RPMI7951 (cell line): Measurements from ENCODE around the gene BST1. TPM values are rescaled to one million over a fixed set of nuclear protein-coding genes. Genes with fewer than 3 reads are reported as not detected.

ENCODE experiments used
- DNase-seq: peaks from one replicate; pipeline ENCODE4 v3.0.0-alpha.2; 2012; ENCODE audit warnings: low read depth
- total RNA-seq: library from RNA; depleted of rRNA; stranded (reverse); fragments of >200 nt; shearing (Covaris generic); gene quantifications from 2 replicates; pipeline ENCODE4 v1.2.3, GENCODE V29; 2014; rRNA removed

The BST1 gene, protein sequence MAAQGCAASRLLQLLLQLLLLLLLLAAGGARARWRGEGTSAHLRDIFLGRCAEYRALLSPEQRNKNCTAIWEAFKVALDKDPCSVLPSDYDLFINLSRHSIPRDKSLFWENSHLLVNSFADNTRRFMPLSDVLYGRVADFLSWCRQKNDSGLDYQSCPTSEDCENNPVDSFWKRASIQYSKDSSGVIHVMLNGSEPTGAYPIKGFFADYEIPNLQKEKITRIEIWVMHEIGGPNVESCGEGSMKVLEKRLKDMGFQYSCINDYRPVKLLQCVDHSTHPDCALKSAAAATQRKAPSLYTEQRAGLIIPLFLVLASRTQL
- total RNA-seq: 15.3 and 21.2 TPM in 2 replicates

DNA sequence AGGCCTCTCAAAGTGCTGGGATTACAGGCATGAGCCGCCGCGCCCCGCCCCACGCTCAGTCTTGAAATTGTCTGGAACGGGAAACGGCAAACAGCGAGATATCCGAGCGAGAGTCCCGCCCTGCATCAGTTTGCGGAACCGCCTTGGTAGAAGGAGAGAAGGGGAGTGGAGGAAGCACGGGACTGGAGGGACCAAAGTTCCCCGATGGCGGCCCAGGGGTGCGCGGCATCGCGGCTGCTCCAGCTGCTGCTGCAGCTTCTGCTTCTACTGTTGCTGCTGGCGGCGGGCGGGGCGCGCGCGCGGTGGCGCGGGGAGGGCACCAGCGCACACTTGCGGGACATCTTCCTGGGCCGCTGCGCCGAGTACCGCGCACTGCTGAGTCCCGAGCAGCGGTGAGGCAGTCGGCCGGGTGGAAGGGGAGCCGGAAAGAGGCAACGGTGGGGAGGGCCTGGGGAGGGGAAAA is at the start of gene BST1:
TSS of gene BST1 (plus strand) at position 125 of the 463 bp plus-strand sequence. CDS start at position 205, 80 bp downstream.
- peak; percentile 65 for DNase-seq

DNA sequence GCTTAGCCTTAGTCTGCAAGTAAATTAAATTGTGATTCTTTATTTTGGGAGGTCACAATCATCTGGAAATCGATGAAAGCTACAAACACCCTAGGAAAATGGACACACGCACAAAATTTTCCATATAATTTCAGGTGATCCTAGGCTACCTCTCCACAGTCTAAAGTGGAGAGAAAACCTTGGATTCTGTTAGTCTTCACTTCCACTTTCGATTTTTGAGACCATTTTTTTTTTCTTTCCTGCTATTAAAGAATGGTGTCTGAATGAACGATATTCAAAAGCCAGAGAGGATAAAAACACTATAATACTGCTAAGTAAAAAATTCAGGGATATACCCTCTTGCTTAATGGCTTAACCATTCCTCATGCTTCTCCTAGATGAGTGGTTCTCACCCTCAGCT is 49.4 kb upstream of the BST1 start:
- peak; percentile 19 for DNase-seq

DNA sequence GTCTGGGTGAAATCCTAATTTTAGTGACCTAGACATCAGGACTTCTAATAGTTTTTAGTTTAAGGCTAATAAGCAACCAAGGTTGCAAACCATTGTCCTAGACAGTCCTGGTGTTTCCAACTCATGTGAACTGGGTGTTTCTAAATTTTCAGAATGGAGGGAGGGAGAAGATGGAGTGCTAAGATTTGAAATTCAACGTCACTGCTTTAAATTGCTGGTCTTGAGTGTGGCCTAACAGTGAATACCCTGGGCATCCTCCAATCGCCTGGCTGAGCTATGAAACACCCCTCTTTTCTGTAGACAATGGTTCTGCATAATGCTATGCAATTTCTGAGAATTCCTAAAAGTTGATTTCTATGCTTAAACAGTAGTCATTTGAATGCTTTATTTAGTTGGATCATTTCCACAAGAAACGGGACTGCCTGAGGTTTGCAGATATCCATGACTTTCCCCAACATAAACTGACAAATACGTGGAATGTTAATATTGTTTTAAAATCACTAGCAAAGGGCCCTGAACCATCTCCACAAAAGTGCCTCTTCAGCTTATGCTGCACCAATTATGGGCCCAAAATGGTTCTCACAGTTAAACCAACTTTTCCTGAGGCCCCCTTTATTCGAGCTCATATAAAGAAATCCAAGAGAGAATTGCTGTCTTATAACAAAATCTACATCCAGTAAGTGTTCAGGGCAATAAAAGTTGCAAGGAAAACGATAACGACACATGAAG is 48.8 kb upstream of the BST1 start:
- DNase-seq: peak; percentile 69

DNA sequence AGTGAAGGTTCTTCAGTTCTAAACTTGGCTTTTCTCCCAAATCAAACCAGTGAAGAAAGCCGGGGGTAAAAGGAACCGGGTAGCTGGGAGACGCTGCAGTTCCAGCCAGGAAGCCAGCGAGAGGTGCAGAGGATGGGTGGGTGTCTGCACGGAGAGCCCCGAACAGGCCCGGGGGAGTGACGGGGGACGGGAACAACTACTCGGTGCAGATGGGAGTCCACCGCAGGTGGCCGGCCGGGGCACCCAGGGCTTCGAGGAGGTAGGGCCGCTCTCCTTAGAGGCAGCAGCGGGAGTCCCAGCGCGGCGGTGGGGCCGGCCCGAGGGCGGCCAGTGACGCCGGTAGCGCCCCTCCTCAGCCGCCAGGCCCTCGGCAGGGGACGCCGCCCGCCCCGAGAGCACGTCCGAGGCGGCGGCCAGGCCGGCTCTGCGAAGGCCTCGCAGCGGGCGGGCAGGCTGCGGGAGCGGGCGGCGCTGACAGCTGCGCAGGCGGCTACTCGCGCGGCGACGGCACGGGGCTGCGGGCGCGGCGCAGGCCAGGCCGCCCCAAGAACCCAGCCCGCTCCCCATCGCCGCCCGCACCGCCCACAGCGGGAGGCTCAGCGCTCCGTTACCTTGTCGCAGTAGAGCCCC is 48.2 kb upstream of the BST1 start:
- DNase-seq: peak; percentile 47

DNA sequence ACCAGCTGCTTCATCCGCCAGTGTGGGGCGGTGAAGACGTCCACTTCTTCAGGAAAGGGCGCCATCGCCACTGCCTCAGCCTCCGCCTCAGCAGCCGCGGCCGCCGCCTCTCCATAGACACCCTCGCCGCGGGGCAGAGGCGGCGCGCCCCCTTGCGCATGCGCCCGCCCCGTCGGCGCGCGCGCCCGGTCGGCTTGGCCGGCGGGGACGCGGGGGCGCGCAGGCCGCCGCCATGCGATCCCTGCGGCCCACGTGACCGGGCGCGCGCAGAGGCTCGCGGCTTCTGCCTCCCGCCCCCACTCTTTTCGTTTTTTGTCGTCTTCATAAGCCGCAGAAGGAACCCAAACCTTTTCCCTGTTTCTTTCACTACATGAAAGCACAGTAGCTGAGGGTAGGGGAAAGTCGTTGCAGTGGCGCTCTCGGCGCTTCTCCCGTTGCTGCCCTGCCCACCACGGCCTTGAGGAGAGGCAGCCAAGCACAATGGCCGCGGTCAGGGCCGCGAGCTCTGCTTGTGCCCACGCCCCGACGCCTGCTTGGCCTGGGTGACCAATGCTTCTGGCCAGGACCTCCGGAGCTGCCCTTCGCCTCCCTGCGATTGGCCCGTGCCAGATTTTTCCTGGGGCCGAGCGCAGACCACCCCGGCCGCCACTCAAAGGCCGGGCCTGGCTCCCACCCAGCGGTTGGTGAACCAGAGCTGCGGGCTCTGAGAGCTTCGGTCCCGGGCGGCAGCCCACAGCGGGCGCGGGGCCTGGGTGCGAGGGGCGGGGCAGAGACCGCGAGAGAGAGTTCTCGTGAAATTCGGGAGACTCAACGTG is 47.4 kb upstream of the BST1 start, which contains the start of gene FBXL5:
TSS of gene FBXL5 (minus strand) at position 135 of the 815 bp plus-strand sequence. CDS start at position 65, 70 bp downstream.
- DNase-seq: peak; percentile 82

DNA sequence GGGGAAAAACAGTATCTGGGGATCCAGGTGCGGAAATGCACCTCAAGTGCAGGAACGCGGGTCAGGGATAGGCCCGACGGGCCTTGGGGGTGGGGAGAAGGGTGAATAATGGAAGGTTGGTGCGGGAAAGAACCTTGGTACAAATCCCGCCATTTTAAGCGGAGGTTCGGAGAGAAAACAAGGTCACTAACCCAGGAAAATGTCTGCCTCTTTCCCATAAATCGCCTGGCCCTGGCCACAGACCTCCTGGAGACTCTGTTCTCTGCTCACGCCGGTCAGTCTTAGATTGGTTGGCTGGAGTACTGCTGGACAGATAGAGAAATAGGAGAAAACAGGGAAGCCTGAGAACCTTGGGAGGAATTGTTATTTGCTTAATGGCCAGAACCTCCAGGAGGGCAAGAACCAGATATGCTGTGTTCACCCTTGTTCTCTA is 46.8 kb upstream of the BST1 start:
- peak; percentile 62 for DNase-seq

DNA sequence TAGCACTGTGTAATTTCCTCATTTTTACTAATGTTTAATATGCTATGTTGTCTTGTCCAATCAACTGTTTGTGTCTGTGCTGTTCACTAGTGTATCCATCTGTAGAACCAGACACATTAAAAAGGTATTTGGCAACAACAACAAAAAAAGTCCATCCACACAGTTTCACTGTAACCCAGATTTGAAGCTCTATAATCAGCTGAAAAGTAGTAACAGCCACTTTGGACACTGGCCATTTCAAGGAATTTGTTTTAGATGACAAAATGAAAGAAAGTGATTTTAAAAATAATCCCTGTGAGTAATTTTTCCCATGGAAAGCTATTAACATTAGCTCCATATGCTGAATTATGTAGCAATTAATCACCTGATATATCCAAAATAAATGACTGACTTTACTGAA is 45.5 kb upstream of the BST1 start:
- DNase-seq: no peak

DNA sequence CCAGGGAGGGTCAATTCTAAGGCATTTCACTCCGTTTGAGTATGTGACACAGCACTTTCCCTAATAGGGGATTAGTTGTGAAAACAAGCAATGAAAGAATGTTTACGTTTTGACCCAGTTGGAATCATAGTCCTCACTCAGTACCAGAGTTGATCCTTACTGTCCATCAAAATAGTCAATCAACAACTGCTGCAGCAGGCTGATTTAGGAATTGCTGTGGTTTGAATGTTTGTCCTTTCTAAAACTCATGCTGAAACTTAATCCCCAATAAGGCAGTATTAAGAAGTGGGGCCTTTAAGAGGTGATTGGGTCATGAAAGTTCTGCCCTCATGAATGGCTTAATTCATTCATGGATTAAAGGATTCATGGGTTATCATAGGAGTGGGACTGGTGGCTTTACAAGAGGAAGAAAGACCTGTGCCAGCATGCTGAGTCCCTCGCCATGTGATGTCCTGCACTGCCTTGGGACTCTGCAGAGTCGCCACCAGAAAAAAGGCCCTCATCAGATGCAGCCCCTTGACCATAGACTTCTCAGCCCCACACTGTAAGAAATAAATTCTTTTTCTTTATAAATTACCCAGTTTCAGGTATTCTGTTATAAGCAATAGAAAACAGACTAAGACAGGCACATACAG is 44.6 kb upstream of the BST1 start:
- DNase-seq: no peak

DNA sequence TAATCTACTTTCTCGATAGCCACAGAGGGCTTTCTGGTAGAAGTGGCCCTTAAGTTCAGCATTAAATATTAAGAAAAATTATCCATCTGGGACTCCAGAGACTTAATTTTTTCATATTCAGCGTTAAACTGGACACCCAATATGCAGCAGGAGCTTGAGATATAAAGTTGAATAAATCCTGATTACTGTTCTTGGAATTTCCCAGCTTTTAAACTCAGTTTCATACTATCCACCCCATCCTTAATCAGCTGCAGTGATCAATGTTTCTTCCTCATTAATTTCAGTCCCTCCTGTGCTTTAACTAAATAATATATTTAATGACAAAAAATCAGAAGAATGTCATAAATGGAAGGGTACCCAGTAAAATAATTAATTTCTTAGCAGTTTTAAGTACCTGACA is 44.1 kb upstream of the BST1 start:
- no peak for DNase-seq

DNA sequence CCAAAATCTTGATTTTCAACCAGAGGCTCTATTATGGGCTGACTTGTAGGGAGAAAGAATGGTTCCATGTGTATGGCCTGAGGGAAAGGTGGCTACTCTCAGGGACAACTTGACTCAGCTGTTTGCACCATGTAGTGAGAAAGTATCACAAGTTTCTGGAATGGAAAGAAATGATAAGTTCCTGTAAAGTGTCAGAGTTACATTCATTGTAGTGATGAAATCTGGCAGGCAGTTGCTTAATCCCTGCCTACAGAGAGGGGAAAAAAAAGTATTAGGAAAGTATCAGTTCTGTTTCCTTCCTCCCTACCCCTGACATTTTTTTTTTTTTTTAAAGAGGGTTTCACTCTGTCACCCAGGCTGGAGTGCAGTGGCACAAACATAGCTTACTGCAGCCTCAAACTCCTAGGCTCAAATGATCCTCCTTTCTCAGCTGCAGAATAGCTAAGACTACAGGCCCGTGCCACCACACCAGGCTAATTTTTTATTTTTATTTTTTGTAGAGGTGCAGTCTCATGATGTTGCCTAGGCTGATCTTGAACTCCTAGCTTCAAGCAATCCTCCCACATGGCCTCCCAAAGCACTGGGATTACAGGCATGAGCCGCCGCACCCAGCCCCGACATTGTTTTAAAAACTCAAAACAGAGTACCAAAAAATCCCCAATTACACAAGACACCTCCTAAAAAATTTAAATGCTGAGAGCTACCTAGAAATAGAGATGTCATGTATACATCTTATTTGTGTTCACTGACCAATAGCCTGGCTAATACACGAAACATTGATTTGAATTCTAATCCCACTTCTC is 42.9 kb upstream of the BST1 start:
- DNase-seq: peak; percentile 37

DNA sequence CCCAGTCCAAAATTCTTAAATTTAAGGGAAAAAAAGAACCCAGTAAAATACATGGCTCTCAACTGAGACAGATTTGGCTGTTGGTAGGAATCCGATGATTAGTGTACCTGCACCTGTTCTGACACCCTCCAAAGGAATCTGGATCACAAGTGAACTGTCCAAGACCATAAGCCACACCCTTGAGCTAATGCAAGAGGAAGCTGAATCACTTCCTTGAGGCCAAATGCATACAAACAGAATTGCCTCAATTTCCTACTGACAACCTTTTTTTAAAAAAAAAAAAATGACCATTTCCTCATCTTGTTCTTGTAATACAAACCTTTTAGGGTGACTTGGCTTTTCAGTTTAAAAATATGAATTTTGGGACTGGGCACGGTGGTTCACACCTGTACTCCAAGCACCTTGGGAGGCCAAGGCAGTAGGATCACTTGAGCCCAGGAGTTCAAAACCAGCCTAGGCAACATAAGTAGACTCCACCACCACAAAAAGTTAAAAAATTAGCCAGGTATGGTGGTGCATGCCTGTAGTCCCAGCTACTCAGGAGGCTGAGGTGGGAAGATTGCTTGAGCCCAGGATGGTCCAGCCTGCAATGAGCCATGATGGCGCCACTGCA is 37.0 kb upstream of the BST1 start:
- peak; percentile 53 for DNase-seq

DNA sequence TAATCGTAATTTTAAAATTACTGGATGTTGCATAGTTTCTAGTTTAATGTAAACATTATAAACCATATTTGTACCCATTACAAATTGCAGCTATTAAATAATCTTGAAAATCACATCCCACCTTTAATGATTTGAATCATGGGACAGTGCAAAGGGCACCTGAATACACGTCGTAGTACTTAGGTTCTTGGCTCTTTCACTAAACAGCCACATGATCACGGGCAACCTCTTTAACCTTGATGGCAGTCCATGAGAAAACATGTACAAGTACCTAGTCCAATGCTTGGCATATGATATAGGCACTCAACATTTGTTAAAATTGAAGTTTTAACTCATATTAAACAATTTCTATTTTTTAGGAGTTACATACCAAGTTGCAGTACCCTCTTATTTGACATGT is 35.9 kb upstream of the BST1 start:
- DNase-seq: no peak

DNA sequence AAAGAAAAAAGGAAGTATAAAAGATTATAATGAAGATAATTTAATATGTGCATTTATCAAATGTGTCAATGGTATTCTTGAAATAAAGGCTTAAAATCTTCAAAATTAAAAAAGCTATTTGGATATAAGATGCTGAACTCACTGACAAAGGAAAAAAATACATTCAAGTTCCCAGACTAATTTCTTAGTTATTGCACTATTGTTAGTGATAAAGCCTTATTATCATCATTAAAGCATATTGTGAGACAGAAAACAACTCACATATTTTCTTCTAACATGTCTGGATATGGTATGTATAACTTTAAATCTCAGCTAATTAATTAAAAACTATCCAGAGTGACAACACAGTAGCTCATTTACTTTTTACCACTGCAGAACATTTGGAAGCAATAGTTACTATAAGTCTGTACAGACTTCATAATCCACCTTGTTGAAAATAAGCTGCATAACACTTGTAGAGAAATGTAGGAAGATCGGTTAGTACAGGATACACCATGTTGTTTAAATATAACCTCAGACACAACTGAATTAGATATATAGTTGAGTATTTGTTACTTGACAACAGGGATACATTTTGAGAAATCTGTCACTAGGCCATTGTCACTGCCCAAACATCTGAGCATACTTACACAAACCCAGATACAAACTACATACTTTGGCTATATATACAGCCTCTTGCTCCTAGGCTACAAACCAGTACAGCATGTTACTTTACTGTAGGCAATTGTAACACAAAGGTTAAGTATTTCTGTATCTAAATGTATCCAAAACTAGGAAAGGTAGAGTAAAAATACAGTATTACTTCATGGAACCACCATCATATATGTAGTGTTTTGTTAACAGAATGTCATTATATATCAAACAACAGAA is 34.1 kb upstream of the BST1 start:
- no peak for DNase-seq

DNA sequence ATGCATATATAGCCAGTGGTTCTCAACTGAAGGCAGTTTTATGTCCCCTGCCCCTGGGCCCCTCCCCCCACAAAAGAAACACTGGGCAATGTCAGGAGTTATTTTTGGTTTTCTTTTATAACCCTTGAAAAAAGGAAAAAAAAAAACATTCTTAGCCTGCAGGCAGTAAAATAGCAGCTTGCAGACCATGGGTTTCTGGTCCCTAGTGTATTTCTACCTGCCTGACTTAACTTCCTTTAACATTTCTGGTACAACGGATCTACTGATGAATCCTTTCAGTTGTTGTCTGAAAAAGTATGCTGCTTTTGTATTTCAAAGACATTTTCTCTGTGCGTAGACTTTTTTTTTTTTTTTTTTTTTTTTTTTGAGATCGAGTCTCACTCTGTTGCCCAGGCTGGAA is 32.3 kb upstream of the BST1 start:
- DNase-seq: no peak

DNA sequence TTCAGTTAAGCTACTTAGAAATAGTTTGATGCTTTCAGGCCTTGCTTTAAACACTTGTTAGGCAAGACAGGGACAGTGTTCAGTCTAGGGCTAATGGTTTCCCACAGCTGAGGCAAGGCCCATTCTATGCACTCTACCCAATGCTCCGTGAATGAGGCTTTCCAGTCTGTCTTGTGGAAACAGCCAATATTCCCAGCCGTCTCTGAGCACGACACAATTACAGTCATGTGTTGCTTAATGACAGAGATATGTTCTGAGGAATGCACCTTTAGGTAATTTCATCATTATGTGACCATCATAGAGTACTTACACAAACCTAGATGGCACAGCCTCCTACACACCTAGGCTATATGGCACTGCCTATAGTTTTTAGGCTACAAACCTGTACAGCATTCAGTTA is 30.8 kb upstream of the BST1 start:
- DNase-seq: no peak

DNA sequence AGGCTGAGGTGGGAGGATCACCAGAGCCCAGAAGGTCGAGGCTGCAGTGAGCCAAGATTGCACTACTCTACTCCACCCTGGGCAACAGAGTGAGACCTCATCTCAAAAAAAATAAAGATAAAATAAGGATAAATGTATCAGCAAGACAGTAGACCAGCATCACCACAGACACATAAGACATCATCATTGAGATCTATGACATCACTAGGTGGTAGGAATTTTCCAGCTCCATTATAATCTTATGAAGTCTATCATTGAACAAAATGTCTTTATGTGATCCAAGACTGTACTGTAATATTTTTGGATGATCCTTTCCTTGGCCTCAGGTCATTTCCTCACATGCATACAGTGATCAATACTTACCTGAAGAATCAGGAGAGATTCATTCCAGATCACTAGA is 29.5 kb upstream of the BST1 start:
- no peak for DNase-seq

DNA sequence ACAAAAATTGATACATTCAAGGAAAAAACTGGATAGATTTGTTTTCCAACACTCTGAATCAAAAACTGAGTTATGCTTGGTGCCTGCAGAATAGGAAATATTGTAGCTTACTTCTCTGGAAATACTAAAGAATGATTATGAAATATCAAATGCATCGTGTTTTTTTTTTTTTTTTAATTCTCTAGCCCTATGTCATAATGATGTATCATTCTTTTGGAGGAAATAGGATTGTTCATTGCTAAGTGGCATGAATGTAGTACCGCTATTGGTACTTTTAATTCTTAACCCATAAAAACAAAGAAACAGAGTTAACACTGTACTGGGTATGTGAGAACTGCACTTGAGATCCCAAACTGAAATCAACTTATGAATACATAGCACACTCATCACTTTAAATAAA is 28.8 kb upstream of the BST1 start:
- no peak for DNase-seq

DNA sequence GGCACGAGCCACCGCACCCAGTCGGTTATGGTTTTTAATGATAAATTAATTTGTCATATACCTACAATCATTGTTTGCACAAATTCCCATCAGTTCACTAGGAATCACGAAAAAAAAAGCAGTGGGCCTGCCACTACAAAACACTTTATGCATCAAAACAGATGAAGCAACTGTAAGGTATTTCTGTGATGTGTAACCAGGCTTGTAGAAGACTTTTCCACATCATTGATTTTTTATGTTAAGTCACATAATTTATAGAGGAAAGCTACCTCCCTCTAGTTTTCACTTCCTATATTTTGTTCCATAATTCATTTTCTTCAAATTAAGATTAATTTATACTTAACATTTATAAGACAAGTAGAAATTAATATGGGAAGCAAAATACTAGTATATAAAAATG is 27.9 kb upstream of the BST1 start:
- no peak for DNase-seq

DNA sequence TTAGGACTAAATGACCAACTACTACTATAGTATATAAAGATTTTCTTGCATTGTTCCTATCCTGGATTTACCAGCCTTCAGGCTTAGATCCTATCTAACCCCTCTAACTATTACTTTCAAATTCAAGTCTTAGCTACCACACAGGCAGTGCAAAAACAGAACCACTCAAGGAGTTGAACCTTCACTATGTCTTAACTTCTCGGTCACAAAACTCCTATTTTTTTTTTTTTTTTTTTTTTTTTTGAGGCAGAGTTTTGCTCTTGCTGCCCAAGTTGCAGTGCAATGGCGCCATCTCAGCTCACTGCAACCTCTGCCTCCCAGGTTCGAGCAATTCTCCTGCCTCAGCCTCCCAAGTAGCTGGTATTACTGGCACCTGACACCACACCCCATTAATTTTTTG is 27.5 kb upstream of the BST1 start:
- DNase-seq: no peak
